CD4-positive, CD25-positive, alpha-beta regulatory T cell (primary cell): ENCODE data around the gene SLN. TPM values are rescaled to one million over a fixed set of nuclear protein-coding genes. Genes with fewer than 3 reads are reported as not detected.

Source experiments
- ATAC-seq, 2 donors: fragments of 150-1000 bp; cut with Tn5 transposase; one replicate each; pipeline ENCODE4 v1.10.0; 2021; ENCODE audit warnings: low read depth in 2 of 2, moderate number of reproducible peaks in 2 of 2, moderate library complexity in 1 of 2
- DNase-seq, 3 donors: peaks; one replicate each; pipeline versions ENCODE4 v3.0.0 to v3.0.0-alpha.2; 2012 to 2022; ENCODE audit warnings: mixed read lengths in 1 of 3
- H3K27ac ChIP-seq: one replicate; pipeline ENCODE4 v1.7.0; 2013; ENCODE audit warnings: mild to moderate bottlenecking, low read length; ENCODE audit not compliant: insufficient read depth, poor library complexity, severe bottlenecking
- H3K27me3 ChIP-seq: one replicate; pipeline ENCODE4 v1.7.0; 2013; ENCODE audit warnings: low read length; ENCODE audit not compliant: control insufficient read depth, insufficient read depth
- H3K36me3 ChIP-seq: one replicate; pipeline ENCODE4 v1.7.0; 2013; ENCODE audit warnings: mild to moderate bottlenecking, low read length, moderate library complexity; ENCODE audit not compliant: control insufficient read depth, insufficient read depth
- H3K4me1 ChIP-seq: 2 replicates; pipeline ENCODE4 v1.7.0; 2013; ENCODE audit warnings: mild to moderate bottlenecking, low read length; ENCODE audit not compliant: insufficient read depth, control insufficient read depth, poor library complexity, severe bottlenecking
- H3K4me3 ChIP-seq: one replicate; pipeline ENCODE4 v1.7.0; 2013; ENCODE audit warnings: low read depth, mild to moderate bottlenecking, low read length, moderate library complexity
- H3K9me3 ChIP-seq, 2 experiments: 1 replicate in 1 of 2; 2 replicates in 1 of 2; pipeline ENCODE4 v1.7.0; 2013; ENCODE audit warnings: low read length in 2 of 2, mild to moderate bottlenecking in 1 of 2, moderate library complexity in 1 of 2; ENCODE audit not compliant: control insufficient read depth in 2 of 2
- H3K27ac Mint-ChIP-seq, 3 donors: one replicate each; pipeline ENCODE4 v1.8.0; 2020 to 2022; ENCODE audit warnings: mild to moderate bottlenecking in 3 of 3, mixed read lengths in 3 of 3, moderate library complexity in 2 of 3
- H3K27me3 Mint-ChIP-seq: one replicate; pipeline ENCODE4 v1.8.0; 2022; ENCODE audit warnings: mild to moderate bottlenecking, mixed read lengths
- H3K36me3 Mint-ChIP-seq: one replicate; pipeline ENCODE4 v1.8.0; 2020; ENCODE audit warnings: mixed read lengths
- H3K4me1 Mint-ChIP-seq, 4 donors: one replicate each; pipeline ENCODE4 v1.8.0; 2020 to 2022; ENCODE audit warnings: mixed read lengths in 4 of 4, mild to moderate bottlenecking in 1 of 4
- H3K4me3 Mint-ChIP-seq, 4 donors: one replicate each; pipeline ENCODE4 v1.8.0; 2020 to 2022; ENCODE audit warnings: mild to moderate bottlenecking in 4 of 4, mixed read lengths in 4 of 4, moderate library complexity in 3 of 4
- H3K9me3 Mint-ChIP-seq, 7 donors: one replicate each; pipeline ENCODE4 v1.8.0; 2020 to 2022; ENCODE audit warnings: mixed read lengths in 7 of 7, mild to moderate bottlenecking in 3 of 7, moderate library complexity in 2 of 7
- polyA plus RNA-seq, 4 donors: library from polyadenylated mRNA; unstranded; fragments of 300-500 nt; fragmentation: Illumina TruSeq; gene quantifications; one replicate each; pipeline ENCODE4 v1.2.3, GENCODE V29; 2021
- total RNA-seq: library from RNA; stranded (reverse); gene quantifications from one replicate; pipeline ENCODE4 v1.2.3, GENCODE V29; 2022

The SLN gene
- total and polyA plus RNA-seq, 5 donors from 2014 or later: not detected

GRCh38 chr11:107679255-107680024 lies 32.4 kb downstream of the SLN start:
- Histone ChIP-seq H3K9me3 (no peaks in the 10 kb centered on the region), H3K27me3 (no peaks in the 10 kb centered on the region), H3K4me3 (no peak overlapping the region), H3K36me3 (no peaks in the 10 kb centered on the region), H3K27ac (no peak overlapping the region), H3K4me1 (no peaks in the 10 kb centered on the region)
- H3K4me1 Mint-ChIP-seq: no peaks in the 10 kb centered on the region
- no peak overlapping the region for H3K4me3 Mint-ChIP-seq
- ATAC-seq (no peak), DNase-seq (no peak)
- no peak overlapping the region for H3K27ac Mint-ChIP-seq
- H3K9me3 Mint-ChIP-seq: no peaks in the 10 kb centered on the region
- peaks cover 5% of the 10 kb centered on the region for H3K27me3 Mint-ChIP-seq
- H3K36me3 Mint-ChIP-seq: no peaks in the 10 kb centered on the region

GRCh38 chr11:107678632-107678971 lies 33.3 kb downstream of the SLN start:
- Histone ChIP-seq H3K4me1 (no peaks in the 10 kb centered on the region), H3K27me3 (no peaks in the 10 kb centered on the region), H3K4me3 (no peak overlapping the region), H3K27ac (no peak overlapping the region), H3K36me3 (no peaks in the 10 kb centered on the region), H3K9me3 (no peaks in the 10 kb centered on the region)
- Mint-ChIP-seq H3K36me3 (no peaks in the 10 kb centered on the region), H3K27ac (no peak overlapping the region), H3K9me3 (no peaks in the 10 kb centered on the region), H3K4me1 (no peaks in the 10 kb centered on the region), H3K27me3 (peaks cover 5% of the 10 kb centered on the region), H3K4me3 (no peak overlapping the region)
- no peak for DNase-seq
- no peak for ATAC-seq

GRCh38 chr11:107677924-107678631 lies 33.8 kb downstream of the SLN start:
- ATAC-seq: no peak
- peaks cover 5% of the 10 kb centered on the region for H3K27me3 Mint-ChIP-seq

DNA sequence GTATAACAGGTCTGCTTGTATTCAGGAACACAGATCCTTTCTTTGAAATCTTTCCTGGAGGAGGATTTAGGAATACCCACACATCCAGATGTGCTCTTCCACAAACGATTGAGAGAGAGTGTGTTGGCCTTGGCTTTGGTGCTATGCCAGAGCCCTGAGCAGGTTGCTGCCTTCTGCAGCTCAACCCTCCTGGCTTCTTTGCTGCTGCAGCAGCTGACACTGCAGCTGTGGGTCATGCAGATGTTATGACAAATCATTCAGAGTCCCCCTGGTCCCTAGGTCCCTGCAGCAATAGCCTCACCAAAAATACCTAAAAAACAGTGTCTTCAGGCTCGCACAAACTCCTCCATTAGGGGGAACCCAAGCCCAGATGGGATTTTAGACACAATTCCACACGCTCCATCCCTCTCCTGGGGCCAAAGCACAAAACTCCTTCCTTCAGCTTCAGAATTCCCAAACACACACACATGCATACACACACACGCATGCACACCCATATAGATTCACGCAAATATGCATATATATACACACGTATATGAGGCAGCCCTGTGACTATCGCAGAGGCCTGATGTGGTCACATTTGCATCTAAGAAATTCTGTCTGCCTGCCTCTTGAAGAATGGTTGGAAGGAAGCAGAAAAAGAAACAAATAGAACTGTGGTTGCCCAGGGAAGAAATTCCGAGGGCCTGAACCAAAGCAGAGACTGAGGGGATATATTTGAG lies 35.4 kb downstream of the SLN start:
- no peak for ATAC-seq
- Mint-ChIP-seq H3K4me1 (no peaks in the 10 kb centered on the region), H3K36me3 (no peaks in the 10 kb centered on the region), H3K27me3 (peaks cover 5% of the 10 kb centered on the region), H3K27ac (no peak overlapping the region), H3K4me3 (no peak overlapping the region), H3K9me3 (no peaks in the 10 kb centered on the region)
- DNase-seq: no peak
- Histone ChIP-seq H3K36me3 (no peaks in the 10 kb centered on the region), H3K27me3 (no peaks in the 10 kb centered on the region), H3K4me3 (no peak overlapping the region), H3K9me3 (no peaks in the 10 kb centered on the region), H3K4me1 (no peaks in the 10 kb centered on the region), H3K27ac (no peak overlapping the region)

More at GRCh38 chr11:107677924-107678631, 33.8 kb downstream of the SLN start:
- Histone ChIP-seq H3K4me1 (no peaks in the 10 kb centered on the region), H3K27ac (no peak overlapping the region), H3K36me3 (no peaks in the 10 kb centered on the region), H3K27me3 (no peaks in the 10 kb centered on the region), H3K4me3 (no peak overlapping the region), H3K9me3 (no peaks in the 10 kb centered on the region)
- no peak overlapping the region for H3K27ac Mint-ChIP-seq
- no peak overlapping the region for H3K4me3 Mint-ChIP-seq
- DNase-seq: no peak
- no peaks in the 10 kb centered on the region for H3K9me3 Mint-ChIP-seq
- H3K36me3 Mint-ChIP-seq: no peaks in the 10 kb centered on the region
- no peaks in the 10 kb centered on the region for H3K4me1 Mint-ChIP-seq

- Histone ChIP-seq H3K36me3 (no peaks in the 10 kb centered on the region), H3K27ac (no peak overlapping the region), H3K4me3 (no peak overlapping the region), H3K4me1 (no peaks in the 10 kb centered on the region), H3K9me3 (no peaks in the 10 kb centered on the region), H3K27me3 (no peaks in the 10 kb centered on the region)
- H3K4me3 Mint-ChIP-seq: no peak overlapping the region
- peaks cover 5% of the 10 kb centered on the region for H3K27me3 Mint-ChIP-seq
- H3K9me3 Mint-ChIP-seq: no peaks in the 10 kb centered on the region
- no peak for DNase-seq
- no peak for ATAC-seq
- no peaks in the 10 kb centered on the region for H3K4me1 Mint-ChIP-seq
- no peaks in the 10 kb centered on the region for H3K36me3 Mint-ChIP-seq
- H3K27ac Mint-ChIP-seq: peak overlapping the region in 1 of 3 donors; percentile 71
Observed at GRCh38 chr11:107675902-107676301, 36.0 kb downstream of the SLN start.

- Mint-ChIP-seq H3K4me3 (no peak overlapping the region), H3K9me3 (no peaks in the 10 kb centered on the region)
Observed at GRCh38 chr11:107669893-107670601, 41.8 kb downstream of the SLN start.

DNA sequence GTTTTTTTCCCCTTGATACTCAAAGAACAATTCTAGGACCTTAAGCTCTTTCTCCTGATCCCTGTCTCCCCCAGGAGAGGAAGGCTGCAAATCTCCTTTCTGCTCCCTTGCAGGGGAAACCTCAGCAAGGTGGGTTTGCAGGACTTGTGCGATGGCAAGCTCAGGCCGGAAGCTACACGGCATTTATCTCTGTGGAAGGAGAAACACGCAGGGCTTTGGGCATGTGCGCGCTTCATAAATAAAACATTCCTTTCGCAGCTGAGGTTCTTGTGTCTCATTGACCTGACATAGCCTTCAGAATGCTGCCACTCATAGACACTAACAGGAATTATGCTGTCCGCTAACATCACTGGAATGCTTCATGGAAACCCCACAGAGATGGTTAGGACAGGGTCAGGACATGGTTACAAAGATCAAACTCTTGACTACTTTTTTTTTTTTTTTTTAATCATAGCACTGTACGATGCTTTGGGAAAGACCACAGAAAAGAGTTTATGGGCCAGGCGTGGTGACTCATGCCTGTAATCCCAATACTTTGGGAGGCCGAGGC lies 42.6 kb downstream of the SLN start:
- ATAC-seq (no peak), DNase-seq (no peak)
- no peaks in the 10 kb centered on the region for H3K27me3 Mint-ChIP-seq
- Histone ChIP-seq H3K36me3 (no peaks in the 10 kb centered on the region), H3K27ac (no peak overlapping the region), H3K27me3 (peaks cover 2% of the 10 kb centered on the region), H3K4me3 (no peak overlapping the region), H3K9me3 (no peaks in the 10 kb centered on the region), H3K4me1 (no peaks in the 10 kb centered on the region)
- H3K4me3 Mint-ChIP-seq: no peak overlapping the region
- no peaks in the 10 kb centered on the region for H3K4me1 Mint-ChIP-seq
- H3K9me3 Mint-ChIP-seq: no peaks in the 10 kb centered on the region
- no peak overlapping the region for H3K27ac Mint-ChIP-seq
- no peaks in the 10 kb centered on the region for H3K36me3 Mint-ChIP-seq

More at GRCh38 chr11:107669893-107670601, 41.8 kb downstream of the SLN start:
- H3K27ac ChIP-seq: no peak overlapping the region
- H3K27ac Mint-ChIP-seq: no peak overlapping the region
- peaks cover 2% of the 10 kb centered on the region for H3K27me3 Mint-ChIP-seq
- no peaks in the 10 kb centered on the region for H3K36me3 Mint-ChIP-seq
- H3K27me3 ChIP-seq: peaks cover 2% of the 10 kb centered on the region
- no peak overlapping the region for H3K4me3 ChIP-seq
- H3K4me1 ChIP-seq: no peaks in the 10 kb centered on the region
- ATAC-seq: no peak
- no peaks in the 10 kb centered on the region for H3K9me3 ChIP-seq
- H3K4me1 Mint-ChIP-seq: no peaks in the 10 kb centered on the region
- H3K36me3 ChIP-seq: no peaks in the 10 kb centered on the region
- no peak for DNase-seq
